GM19238 (cell line): ENCODE data around the gene UVRAG.

Experiments used
- DNase-seq: peaks from one replicate; pipeline ENCODE4 v3.0.0; 2011; ENCODE audit warnings: low spot score; ENCODE audit not compliant: insufficient read length

The UVRAG gene

GRCh38 chr11:75783416-75784084 lies 31.5 kb upstream of the UVRAG start:
- no peak for DNase-seq

DNA sequence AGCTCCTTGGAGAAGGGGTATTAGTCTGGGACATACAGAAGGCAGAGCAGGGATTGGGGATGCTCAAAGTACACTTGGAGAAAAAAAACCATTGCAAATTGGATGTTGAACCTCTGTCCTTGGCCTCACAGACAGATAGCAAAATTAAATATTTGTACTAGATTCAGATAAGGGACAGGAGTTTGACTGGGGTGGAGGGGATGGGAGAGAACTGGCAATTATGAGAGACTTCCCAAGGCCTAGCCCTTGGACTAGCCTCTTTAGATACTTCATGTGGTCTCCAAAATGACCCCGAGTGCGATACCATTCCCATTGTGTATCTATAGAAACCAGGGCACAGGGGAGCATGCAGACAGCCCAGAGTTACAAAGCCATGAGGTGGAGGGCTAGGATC lies 30.9 kb upstream of the UVRAG start:
- DNase-seq = no peak

DNA sequence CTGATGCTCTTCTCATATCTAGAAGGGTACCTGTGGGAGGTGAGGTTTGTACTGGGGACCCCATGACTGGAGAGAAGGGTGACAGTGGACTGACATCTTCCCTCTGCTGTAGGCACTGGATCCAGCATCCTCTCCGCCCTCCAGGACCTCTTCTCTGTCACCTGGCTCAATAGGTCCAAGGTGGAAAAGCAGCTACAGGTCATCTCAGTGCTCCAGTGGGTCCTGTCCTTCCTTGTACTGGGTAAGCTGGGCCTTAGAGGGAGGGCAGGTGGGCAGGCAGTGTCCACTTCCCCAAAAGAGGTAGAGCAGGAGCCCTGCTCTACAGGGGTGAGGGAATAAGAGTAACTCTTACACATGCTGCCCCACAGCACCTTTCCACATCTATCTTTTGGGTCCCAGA lies 30.5 kb upstream of the UVRAG start:
- no peak for DNase-seq

GRCh38 chr11:75785187-75785586 lies 29.8 kb upstream of the UVRAG start:
- no peak for DNase-seq

DNA sequence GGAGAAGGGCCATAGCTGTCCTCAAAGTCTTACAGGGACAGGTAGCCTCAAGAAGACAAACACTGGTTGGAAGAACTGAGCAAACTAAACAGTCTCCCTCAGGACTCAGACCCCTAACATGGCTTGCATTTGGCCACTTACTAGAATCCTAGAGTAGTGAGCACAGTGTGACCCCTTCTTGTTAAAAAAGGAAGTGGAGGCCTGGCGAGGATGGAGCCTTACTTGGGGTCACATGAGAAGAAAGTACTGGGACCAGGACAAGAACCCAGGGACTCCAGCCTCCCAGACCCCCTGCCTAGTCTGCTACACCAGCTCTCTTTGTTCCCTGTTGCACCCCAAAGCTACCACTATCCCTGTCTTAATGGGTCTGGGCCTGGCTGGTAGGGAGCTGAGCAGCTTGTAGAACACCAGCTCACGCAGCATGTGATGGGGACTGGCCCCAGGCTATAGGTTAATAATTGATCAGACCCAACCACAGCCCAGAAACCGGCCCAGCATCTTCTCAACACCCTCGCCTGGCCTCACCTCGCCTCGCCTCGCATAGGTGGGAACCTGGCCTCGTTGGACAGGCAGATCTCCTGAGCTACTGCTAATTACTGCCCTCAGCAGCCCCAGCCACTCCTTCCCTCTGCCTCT lies 28.8 kb upstream of the UVRAG start:
- peak; percentile 72 for DNase-seq

- DNase-seq = no peak
Measured at GRCh38 chr11:75789521-75789920, 25.5 kb upstream of the UVRAG start.

DNA sequence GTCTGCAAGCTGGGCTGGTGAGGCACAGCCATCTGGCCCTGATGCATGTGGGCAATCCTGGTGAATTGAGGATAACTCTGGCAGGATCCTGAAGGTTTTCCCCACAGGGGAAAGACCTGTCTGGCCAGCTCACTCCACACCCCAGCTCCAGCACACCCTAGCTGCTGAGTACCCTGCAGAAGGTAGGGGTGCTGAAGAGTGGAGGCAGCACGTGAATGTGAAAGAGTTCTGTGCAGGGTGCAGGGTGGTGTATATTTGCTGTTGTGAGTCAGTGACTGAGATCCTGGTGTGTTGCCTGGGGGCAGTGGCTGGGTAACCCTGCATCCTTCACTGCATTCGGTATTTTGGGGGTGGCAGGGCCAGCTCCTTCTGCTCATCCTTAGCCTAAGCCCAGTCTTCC lies 24.0 kb upstream of the UVRAG start:
- DNase-seq = no peak

- no peak for DNase-seq
Measured at GRCh38 chr11:75792127-75792731, 22.8 kb upstream of the UVRAG start.

GRCh38 chr11:75792997-75793800 lies 21.8 kb upstream of the UVRAG start:
- DNase-seq = no peak

DNA sequence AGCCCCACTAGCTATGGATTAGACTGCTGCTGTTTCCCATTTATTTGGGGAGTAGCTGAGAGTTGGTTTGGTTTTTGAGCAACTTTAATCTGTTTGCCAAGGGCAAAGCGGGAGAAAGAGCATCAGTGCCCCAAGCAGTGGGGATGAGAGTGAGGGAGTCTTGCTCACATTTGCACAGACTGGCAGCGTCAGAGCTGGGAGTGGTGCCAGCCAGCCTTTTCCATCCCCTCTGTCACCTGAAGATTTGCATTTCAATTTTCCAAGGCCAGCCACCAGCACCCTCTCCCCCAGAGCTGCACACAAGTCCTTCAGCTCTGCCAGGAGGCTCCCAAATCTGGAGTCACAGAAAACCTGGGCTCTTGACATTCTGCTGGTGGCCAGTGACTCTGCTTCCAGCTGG lies 21.0 kb upstream of the UVRAG start:
- no peak for DNase-seq

DNA sequence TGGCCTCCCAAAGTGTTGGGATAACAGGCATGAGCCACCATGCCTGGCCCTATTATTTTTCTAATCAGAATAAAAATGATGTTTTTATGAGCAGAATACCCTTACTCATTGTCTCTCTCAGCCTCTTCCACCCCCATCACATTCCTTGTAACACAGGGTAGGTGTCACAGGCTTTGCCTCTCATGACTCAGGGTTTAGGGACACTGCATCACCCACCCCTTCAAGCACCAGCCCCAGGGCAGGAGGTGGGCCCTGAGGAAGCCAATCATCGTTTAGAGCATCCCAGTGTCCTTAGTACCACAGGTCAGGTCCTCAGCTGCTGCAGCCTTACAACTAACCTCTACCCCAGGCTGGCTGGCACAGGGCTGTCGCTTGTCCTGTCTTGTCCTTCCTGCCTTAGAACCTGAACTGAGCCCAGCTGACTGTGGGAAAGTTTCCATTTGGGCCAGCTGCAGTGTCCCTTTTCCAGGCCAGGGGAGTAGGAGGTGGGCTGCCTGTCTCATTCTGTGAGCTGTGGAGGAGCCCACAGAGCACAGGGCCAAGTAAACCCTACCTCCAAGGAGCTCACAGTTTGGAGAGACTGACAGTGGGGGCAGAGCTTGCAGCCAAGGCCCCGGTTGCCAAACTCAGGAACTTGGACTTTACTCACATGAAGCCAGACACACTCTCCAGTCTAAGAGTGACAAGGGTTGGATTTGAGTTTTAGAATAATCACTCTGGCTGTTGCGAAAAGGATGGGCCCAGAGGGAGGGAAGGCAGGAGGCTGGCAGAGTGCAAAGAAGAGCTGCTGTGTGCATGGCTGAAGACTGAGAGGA lies 19.5 kb upstream of the UVRAG start:
- DNase-seq = no peak

- DNase-seq = no peak
Measured at GRCh38 chr11:75796091-75796435, 18.9 kb upstream of the UVRAG start.

- no peak for DNase-seq
Measured at GRCh38 chr11:75797116-75797515, 17.9 kb upstream of the UVRAG start.

DNA sequence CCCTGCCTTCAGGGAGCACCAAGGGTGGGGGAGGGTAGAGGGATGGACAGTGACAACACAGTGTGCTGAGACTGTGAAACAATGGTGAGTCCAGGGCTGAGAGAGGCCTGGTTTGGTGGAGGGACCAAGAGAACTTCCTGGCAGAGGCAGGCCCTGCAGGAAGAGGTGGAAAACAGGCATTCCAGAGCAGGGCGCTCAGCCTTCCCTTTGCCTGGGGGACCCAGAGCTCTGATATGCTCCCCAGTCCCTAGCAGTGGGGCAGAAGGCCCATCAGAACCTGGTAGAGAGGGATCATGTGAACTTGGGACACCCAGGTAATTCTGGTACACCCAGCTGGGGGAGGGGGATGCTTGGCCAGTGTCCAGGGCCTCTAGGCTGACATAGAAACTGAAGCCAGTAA lies 17.2 kb upstream of the UVRAG start:
- DNase-seq = no peak

DNA sequence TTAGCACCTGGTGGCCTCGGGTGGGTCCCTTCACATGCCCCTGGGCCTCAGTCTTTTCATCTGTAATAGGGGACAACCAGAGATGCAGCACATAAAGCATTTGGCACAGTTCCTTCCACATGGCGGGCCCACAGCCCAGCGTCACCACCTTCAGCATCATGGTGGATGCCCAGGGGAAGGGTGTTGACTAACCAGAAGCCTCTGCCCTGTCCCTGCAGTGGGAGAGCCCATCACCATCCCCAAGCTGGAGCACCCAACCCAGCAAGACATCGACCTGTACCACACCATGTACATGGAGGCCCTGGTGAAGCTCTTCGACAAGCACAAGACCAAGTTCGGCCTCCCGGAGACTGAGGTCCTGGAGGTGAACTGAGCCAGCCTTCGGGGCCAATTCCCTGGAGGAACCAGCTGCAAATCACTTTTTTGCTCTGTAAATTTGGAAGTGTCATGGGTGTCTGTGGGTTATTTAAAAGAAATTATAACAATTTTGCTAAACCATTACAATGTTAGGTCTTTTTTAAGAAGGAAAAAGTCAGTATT lies 14.8 kb upstream of the UVRAG start:
- no peak for DNase-seq

- no peak for DNase-seq
Measured at GRCh38 chr11:75800728-75801361, 14.2 kb upstream of the UVRAG start.

DNA sequence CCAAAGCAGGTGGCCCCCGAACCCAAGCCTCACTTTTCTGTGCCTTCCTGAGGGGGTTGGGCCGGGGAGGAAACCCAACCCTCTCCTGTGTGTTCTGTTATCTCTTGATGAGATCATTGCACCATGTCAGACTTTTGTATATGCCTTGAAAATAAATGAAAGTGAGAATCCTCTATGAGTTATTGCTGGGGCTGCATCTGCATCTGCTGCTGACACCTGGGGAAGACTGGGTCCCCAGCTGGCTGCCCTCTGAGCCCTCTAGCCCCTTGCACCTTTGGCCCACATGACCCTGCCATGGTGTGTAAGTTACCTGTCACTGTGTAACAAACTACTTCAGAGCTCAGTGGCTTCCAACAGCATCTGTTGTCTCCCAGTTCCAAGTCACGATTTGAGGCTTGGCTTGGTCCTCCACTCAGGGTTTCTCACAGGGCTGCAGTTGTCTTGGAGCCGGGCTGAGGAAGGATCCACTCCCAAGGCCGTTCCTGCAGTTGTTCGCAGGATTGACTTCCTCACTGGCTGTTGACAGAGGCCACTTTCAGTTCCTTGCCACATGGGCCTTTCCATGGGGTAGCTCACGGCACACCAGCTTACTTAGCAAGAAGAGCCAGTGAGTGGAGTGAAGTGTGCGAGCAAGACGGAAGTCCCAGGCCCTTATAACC lies 13.5 kb upstream of the UVRAG start:
- peak; percentile 30 for DNase-seq

DNA sequence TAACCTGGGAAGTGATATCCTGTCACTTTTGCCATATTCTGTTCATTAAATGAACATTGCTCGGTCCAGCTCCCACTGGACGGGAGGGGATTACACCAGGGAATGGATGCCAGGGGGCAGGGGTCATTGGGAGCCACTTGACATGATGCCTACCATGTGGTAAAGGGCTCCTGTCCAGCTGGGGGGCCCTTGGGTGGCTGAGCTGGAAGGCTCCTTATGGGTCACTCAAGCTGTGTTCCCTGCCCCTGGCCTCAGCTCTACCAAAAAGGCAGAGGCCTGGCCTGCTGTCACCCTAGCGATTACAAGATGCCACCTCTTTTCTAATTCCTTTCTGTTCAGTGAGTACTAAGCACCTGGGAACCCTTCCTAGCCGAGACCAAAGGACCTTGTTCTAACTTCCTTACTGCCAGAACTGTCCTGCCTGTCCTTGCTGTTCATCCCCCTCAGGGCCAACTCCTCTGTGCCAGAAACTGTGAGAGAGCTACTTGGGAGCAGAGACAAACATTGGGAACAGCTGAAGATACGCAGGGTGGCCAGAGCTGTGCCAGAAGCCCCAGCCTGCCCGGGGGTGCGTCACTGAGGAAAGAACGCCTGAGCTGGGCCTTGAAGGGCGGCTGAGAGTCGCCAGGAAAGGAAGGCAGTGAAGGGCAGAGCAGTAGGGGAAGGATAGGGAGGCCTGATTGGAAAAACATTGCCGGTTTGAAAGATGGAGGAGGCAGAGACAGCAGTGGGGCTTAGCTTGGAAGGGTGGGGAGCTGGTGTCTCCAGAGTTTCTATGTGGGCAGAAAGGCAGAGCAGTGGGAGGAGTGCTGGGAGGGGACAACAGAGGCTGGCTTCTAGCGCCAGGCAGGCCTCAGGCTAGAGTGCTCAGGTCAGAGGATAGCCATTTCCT lies 12.7 kb upstream of the UVRAG start:
- no peak for DNase-seq
